Suprapubic skin (tissue), 4 donors: ENCODE results near the gene CPPED1. TPM values are rescaled to one million over a fixed set of nuclear protein-coding genes. Genes with fewer than 3 reads are reported as not detected.

Experiments used
- DNase-seq, 2 donors: peaks; one replicate each; pipeline ENCODE4 v3.0.0-alpha.2; 2019; ENCODE audit warnings: low spot score in 2 of 2
- H3K27ac ChIP-seq: fragments of 200-600 bp; sonication (generic); one replicate; pipeline ENCODE4 v1.5.1; 2019
- H3K27me3 ChIP-seq: fragments of 200-600 bp; sonication (generic); one replicate; pipeline ENCODE4 v1.5.1; 2019
- H3K36me3 ChIP-seq: fragments of 200-600 bp; sonication (generic); one replicate; pipeline ENCODE4 v1.5.1; 2019
- H3K4me1 ChIP-seq: fragments of 200-600 bp; sonication (generic); one replicate; pipeline ENCODE4 v1.5.1; 2019
- H3K4me3 ChIP-seq: fragments of 200-600 bp; sonication (generic); one replicate; pipeline ENCODE4 v1.5.1; 2019; ENCODE audit warnings: mild to moderate bottlenecking
- H3K9me3 ChIP-seq: fragments of 200-600 bp; sonication (generic); one replicate; pipeline ENCODE4 v1.5.1; 2019
- EP300 ChIP-seq: sonication (generic); formaldehyde crosslinking; IDR thresholded peaks from one replicate; pipeline ENCODE4 v1.6.1; 2017; ENCODE audit warnings: antibody characterized with exemption
- POLR2A ChIP-seq, 2 donors: fragments of 450-650 bp; IDR thresholded peaks; one replicate each; pipeline ENCODE4 v1.6.1; 2017; ENCODE audit warnings: antibody characterized with exemption in 2 of 2, mild to moderate bottlenecking in 2 of 2, moderate library complexity in 2 of 2
- POLR2AphosphoS5 ChIP-seq, 3 donors: sonication (generic); formaldehyde crosslinking; IDR thresholded peaks; one replicate each; pipeline ENCODE4 v1.6.1; 2017; ENCODE audit warnings: antibody characterized with exemption in 3 of 3
- WGBS: methylation state at CpG from one replicate; pipeline ENCODE4 v1.1.5; 2018; 5-methylcytosine and 5-hydroxymethylcytosine counted together
- total RNA-seq, 4 donors: library from RNA; depleted of rRNA; stranded (reverse); fragments of >200 nt; gene quantifications; one replicate each; pipeline ENCODE4 v1.1.0, GENCODE V29; 2016
- TF ChIP-seq, protein P1 (sequence below), 2 donors: fragments of 200-600 bp in 1 of 2; fragments of 450-650 bp in 1 of 2; sonication (generic) in 1 of 2; IDR thresholded peaks; one replicate each; pipeline ENCODE4 v1.5.1; 2016 to 2019; ENCODE audit warnings: antibody characterized with exemption in 2 of 2, mild to moderate bottlenecking in 1 of 2, moderate library complexity in 1 of 2

CPPED1 gene
- total RNA-seq, 4 donors from 2014 or later = 8.7 to 13.3 (median 10.7) TPM

DNA sequence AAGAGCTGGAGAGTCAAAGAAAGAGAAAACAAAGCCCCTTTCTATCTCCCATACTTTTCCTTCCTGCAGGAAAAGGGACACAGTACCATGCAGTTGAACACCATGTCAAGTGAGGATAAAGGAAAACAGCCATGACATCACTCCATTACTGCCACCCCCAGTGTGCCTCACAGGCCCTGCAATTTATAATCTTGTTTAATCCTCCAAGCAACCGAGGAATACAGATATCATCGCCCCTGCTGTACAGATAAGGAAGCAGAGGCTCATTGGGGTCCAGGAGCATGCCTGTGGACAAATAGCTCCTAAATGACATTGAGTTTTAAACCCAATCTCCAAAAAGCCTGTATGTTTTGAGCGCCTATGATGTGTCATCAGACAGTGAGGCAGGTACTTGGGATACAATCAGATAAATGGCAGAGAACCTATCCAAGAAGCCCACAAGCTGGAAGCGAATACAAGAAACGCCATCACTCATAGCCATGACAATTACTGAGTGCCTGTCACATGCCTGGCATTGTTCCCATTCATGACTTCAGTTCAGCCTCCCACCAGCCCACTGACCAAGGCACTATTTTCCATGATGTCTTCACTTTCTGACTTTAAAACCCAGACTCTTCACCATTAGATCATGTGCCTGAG, 45.5 kb downstream of the CPPED1 start:
- H3K36me3 ChIP-seq = no peaks in the 10 kb centered on the region
- 67% methylated on average over 5 of the region's 5 CpGs for WGBS
- H3K27ac ChIP-seq = no peak overlapping the region
- H3K27me3 ChIP-seq = no peaks in the 10 kb centered on the region
- H3K4me1 ChIP-seq = no peaks in the 10 kb centered on the region
- no peak for TF ChIP-seq POLR2AphosphoS5 (IDR thresholded peaks at IDR 0.05)
- TF ChIP-seq, protein P1, sequence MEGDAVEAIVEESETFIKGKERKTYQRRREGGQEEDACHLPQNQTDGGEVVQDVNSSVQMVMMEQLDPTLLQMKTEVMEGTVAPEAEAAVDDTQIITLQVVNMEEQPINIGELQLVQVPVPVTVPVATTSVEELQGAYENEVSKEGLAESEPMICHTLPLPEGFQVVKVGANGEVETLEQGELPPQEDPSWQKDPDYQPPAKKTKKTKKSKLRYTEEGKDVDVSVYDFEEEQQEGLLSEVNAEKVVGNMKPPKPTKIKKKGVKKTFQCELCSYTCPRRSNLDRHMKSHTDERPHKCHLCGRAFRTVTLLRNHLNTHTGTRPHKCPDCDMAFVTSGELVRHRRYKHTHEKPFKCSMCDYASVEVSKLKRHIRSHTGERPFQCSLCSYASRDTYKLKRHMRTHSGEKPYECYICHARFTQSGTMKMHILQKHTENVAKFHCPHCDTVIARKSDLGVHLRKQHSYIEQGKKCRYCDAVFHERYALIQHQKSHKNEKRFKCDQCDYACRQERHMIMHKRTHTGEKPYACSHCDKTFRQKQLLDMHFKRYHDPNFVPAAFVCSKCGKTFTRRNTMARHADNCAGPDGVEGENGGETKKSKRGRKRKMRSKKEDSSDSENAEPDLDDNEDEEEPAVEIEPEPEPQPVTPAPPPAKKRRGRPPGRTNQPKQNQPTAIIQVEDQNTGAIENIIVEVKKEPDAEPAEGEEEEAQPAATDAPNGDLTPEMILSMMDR (IDR thresholded peaks at IDR 0.05) = no peak
- no peak for TF ChIP-seq POLR2A (IDR thresholded peaks at IDR 0.05)
- TF ChIP-seq EP300 = no peak
- DNase-seq = no peak
- no peak overlapping the region for H3K4me3 ChIP-seq
- H3K9me3 ChIP-seq = no peaks in the 10 kb centered on the region

DNA sequence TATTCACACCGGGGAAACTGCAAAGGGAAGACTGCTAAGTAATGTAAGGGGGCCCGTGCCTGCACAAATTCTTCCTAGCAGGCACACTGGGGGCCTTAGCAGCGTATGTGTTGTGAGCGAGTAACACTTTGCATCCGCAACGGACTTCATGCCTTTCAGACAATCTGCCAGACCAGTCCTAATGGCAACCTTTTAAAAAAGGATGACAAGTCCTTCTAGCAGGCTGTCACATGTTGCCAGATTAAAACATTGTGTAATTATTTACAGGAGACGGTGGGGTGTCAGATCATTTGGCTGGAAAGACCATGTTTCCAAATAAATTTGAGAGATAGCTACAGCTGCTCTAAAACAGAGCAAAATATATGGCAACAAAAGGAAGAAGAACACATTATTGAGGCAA, 46.1 kb downstream of the CPPED1 start:
- no peaks in the 10 kb centered on the region for H3K36me3 ChIP-seq
- no peak overlapping the region for H3K4me3 ChIP-seq
- no peaks in the 10 kb centered on the region for H3K4me1 ChIP-seq
- no peaks in the 10 kb centered on the region for H3K9me3 ChIP-seq
- TF ChIP-seq POLR2AphosphoS5 (IDR thresholded peaks at IDR 0.05) (no peak), POLR2A (IDR thresholded peaks at IDR 0.05) (no peak), EP300 (no peak)
- TF ChIP-seq, protein P1 (IDR thresholded peaks at IDR 0.05) = no peak
- 86% methylated on average over 7 of the region's 7 CpGs for WGBS
- no peak for DNase-seq
- H3K27me3 ChIP-seq = no peaks in the 10 kb centered on the region
- H3K27ac ChIP-seq = no peak overlapping the region

DNA sequence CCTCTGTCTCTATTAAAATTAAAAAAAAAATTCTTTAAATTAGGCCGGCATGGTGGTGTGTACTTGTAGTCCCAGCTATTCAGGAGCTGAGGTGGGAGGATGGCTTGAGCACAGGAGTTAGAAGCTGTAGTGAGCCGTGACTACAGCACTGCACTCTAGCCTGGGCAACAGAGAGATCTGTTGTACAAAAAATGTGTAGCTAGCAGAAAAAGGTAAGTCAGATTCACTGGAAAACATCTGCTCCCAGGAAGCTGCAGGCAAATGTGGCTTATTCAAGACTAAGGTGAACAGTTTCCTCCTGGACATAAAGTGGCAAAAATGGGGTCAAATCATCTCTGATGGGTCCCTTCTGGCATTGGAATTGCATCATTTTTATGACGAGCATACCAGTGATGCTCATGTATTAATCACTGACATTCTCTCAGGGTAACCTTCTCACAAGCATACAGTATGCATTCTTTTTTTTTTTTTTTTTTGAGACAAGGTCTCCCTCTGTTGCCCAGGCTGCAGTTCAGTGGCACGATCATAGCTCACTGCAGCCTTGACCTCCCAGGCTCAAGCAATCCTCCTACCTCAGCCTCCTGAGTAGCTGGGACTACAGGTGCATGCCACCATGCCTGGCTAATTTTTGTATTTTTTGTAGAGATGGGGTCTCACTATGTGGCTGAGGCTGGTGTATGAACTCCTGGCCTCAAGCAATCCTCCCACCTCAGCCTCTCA, 48.7 kb downstream of the CPPED1 start:
- no peak overlapping the region for H3K4me3 ChIP-seq
- H3K9me3 ChIP-seq = no peaks in the 10 kb centered on the region
- H3K27ac ChIP-seq = no peak overlapping the region
- H3K27me3 ChIP-seq = no peaks in the 10 kb centered on the region
- no peaks in the 10 kb centered on the region for H3K36me3 ChIP-seq
- TF ChIP-seq POLR2AphosphoS5 (IDR thresholded peaks at IDR 0.05) (no peak), POLR2A (IDR thresholded peaks at IDR 0.05) (no peak), EP300 (no peak)
- TF ChIP-seq, protein P1 (IDR thresholded peaks at IDR 0.05) = no peak
- H3K4me1 ChIP-seq = no peaks in the 10 kb centered on the region
- no peak for DNase-seq
- WGBS = 91% methylated on average over 4 of the region's 4 CpGs

DNA sequence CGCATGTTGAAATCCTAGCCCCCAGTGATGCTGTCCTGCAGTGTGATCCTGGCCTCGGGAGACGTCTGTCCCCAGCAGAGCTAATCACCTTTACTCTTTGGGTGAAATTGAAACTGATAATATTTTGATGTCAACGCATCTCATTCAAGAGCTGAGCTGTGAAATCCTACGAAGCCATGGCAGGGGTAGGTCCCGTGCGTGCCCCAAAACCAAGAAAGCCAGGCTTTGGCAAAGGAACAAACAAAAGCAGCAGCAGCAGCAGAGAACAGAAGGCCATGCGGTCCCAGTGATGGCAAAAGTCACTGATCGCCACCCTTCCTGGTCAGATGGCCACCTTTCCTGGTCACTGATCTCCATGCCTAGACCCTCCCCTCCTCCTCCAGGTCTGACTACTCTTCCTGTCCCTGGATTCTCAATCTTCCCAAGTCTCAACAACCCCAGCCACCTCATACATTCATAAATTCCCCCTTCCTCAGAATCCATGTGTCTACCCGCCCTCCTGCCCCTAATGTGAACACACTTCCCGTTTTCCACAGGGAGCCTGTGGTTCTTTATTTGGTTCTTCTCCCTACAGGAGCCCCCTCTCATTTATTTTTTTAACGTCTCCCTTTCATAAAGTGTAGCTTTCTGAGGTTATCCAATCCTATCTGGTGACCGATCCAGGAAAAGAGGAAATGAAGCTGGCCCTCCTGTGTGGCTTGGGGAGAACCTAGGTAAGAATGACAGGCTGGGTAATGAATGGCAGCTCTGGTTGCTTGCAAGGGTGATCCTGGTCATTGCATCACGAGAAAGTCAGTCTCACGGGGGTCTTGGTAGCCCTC, 50.3 kb downstream of the CPPED1 start:
- H3K27ac ChIP-seq = no peak overlapping the region
- H3K4me3 ChIP-seq = no peak overlapping the region
- no peaks in the 10 kb centered on the region for H3K27me3 ChIP-seq
- H3K36me3 ChIP-seq = no peaks in the 10 kb centered on the region
- no peaks in the 10 kb centered on the region for H3K4me1 ChIP-seq
- no peaks in the 10 kb centered on the region for H3K9me3 ChIP-seq
- WGBS = 86% methylated on average over 15 of the region's 15 CpGs
- DNase-seq = no peak
- TF ChIP-seq EP300 (no peak), POLR2A (IDR thresholded peaks at IDR 0.05) (no peak), POLR2AphosphoS5 (IDR thresholded peaks at IDR 0.05) (no peak)
- TF ChIP-seq, protein P1 (IDR thresholded peaks at IDR 0.05) = no peak

DNA sequence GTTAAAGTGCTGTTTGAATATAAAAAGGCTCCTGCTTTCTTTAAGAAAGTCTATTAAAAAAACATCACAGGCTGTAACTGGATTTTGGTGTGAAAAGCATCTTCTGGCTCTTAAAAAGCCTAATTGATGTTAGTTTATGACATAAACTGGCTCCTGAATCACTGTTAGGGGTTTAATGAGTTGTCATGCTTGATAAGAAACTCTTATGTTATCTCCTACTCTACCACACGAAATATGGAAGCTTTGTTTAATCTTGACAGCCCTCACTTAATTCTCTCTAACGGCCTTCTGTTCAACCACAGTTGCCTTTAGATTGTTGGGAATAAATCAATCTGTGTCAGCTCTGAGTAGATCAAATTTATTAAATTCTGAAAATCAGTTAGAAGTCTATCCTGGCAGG, 51.5 kb downstream of the CPPED1 start:
- TF ChIP-seq, protein P1 (IDR thresholded peaks at IDR 0.05) = no peak
- TF ChIP-seq POLR2A (IDR thresholded peaks at IDR 0.05) = no peak
- H3K27me3 ChIP-seq = no peaks in the 10 kb centered on the region
- H3K9me3 ChIP-seq = no peaks in the 10 kb centered on the region
- no peak overlapping the region for H3K27ac ChIP-seq
- 77% methylated on average over 2 of the region's 2 CpGs for WGBS
- no peak for DNase-seq
- H3K4me3 ChIP-seq = no peak overlapping the region
- H3K36me3 ChIP-seq = no peaks in the 10 kb centered on the region
- H3K4me1 ChIP-seq = no peaks in the 10 kb centered on the region
